NCI-H187 treated with DMSO at 0.1 percent for 48 hours (cell line): ENCODE results near the gene ESYT1.
A peak's percentile ranks its signal among the peaks of the same experiment; 100 is the strongest.

Source experiments
- DNase-seq: peaks from one replicate; lab custom pipeline; 2025; lab: John Stamatoyannopoulos, UW

ESYT1 gene

GRCh38 chr12:56189099-56189917 is 61.2 kb downstream of the ESYT1 start, which contains the start of gene SMARCC2:
Gene SMARCC2 (minus strand): TSS chr12:56189483. CDS start chr12:56189461, 22 bp downstream.
- DNase-seq = peak; percentile 37

GRCh38 chr12:56189918-56190694 is 62.0 kb downstream of the ESYT1 start:
- peak; percentile 60 for DNase-seq

DNA sequence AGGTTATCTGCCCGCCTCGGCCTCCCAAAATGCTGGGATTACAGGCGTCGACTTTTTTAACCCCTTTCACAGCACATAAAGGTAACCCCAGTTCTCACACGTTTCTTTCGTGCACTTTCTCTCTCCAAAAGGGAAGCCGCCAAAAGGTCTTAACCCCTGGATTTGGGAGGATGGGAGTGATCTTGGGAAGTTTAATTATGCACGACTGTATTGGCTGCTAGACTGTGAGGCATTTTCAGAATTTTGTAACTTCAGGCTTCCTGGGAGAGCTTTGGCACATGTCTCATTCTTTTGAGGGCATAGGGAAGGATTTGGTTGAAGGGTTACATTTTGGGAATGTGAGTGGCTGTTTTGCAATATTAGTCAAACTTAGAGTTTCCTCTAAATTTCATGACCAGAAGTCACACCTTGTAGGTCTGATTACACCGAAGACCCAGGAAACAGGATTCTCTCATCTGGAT is 62.7 kb downstream of the ESYT1 start:
- DNase-seq = no peak

- DNase-seq = no peak
Observed at GRCh38 chr12:56192582-56192981, 64.5 kb downstream of the ESYT1 start.

DNA sequence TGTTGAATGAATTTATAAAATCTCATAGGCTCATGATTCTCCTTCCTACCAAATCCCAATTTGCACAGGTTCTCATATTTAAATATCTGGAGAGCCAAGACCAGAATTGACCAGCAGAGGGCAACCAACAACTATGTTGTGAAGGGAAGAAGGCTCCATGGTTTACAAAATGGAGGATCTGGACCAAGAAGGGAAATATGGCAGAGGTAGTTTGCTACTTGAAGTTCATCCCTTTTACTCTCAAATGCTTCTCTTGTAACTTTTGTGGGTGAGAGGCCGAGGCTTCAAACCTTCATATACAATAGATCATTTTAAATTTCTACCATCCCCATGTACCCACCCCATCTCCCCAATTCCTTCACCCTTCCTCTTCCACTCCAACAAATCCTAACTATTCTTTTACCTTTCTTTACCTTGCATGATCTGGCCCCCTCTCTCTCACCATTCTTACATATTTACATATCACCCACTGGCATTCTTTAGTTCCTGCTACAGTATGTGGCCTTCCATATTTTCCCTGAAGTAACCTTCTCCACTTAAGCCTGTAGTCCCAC is 65.0 kb downstream of the ESYT1 start:
- DNase-seq = peak; percentile 75
